SK-N-SH (cell line): ENCODE results near the gene PLCH1. TPM values are rescaled to one million over a fixed set of nuclear protein-coding genes. Genes with fewer than 3 reads are reported as not detected.

Experiments used
- CTCF ChIA-PET: fragments of 300-600, 350-600 bp; formaldehyde crosslinking; extraction: SDS; loops from one replicate; lab custom pipeline; 2021; lab: Yijun Ruan, JAX
- POLR2A ChIA-PET: fragments of 350-600 bp; sonication (Branson Sonifier 250); formaldehyde crosslinking; extraction: SDS; loops from one replicate; lab custom pipeline; 2020; ENCODE audit warnings: antibody characterized with exemption, inconsistent platforms; lab: Yijun Ruan, JAX
- DNase-seq: peaks from one replicate; pipeline ENCODE4 v3.0.0; 2012
- H2AFZ ChIP-seq: fragments of 200-600 bp; sonication (generic); 2 replicates; pipeline ENCODE4 v1.8.1; 2016; ENCODE audit warnings: antibody characterized with exemption, mild to moderate bottlenecking, low read depth
- H3F3A ChIP-seq: fragments of 200-600 bp; sonication (generic); replicated peaks from 2 replicates; pipeline ENCODE3; 2016; ENCODE audit warnings: antibody characterized with exemption, mild to moderate bottlenecking; ENCODE audit not compliant: insufficient read depth
- H3K27ac ChIP-seq, 2 experiments: fragments of 200-500 bp in 1 of 2; fragments of 200-600 bp in 1 of 2; sonication (Bioruptor generic) in 1 of 2; sonication (generic), shearing (Covaris generic) in 1 of 2; 2 replicates each; pipeline versions ENCODE4 v1.5.1 to v1.6.1; 2014 to 2016; ENCODE audit warnings: low read depth in 2 of 2, inconsistent platforms in 1 of 2, low read length in 1 of 2, mild to moderate bottlenecking in 1 of 2, mixed read lengths in 1 of 2
- H3K27me3 ChIP-seq: fragments of 200-600 bp; sonication (generic), shearing (Covaris generic); 2 replicates; pipeline ENCODE4 v1.6.1; 2016; ENCODE audit warnings: mixed run types; ENCODE audit not compliant: insufficient read depth
- H3K36me3 ChIP-seq, 2 experiments: fragments of 200-500 bp in 1 of 2; fragments of 200-600 bp in 1 of 2; sonication (Bioruptor generic) in 1 of 2; sonication (generic) in 1 of 2; replicated peaks in 1 of 2; 2 replicates each; pipeline versions ENCODE3 to v1.5.1; 2014 to 2016; ENCODE audit warnings: low read length in 1 of 2, mild to moderate bottlenecking in 1 of 2; ENCODE audit not compliant: insufficient read depth in 2 of 2, control insufficient read depth in 1 of 2
- H3K4me1 ChIP-seq, 2 experiments: fragments of 200-500 bp in 1 of 2; fragments of 200-600 bp in 1 of 2; sonication (Bioruptor generic) in 1 of 2; sonication (generic), shearing (Covaris generic) in 1 of 2; 2 replicates each; pipeline versions ENCODE4 v1.5.1 to v1.6.1; 2014 to 2016; ENCODE audit warnings: low read depth in 1 of 2, low read length in 1 of 2, mixed run types in 1 of 2; ENCODE audit not compliant: insufficient read depth in 2 of 2, control insufficient read depth in 1 of 2
- H3K4me2 ChIP-seq: fragments of 200-600 bp; sonication (generic), shearing (Covaris generic); 2 replicates; pipeline ENCODE4 v1.6.1; 2017; ENCODE audit warnings: mixed run types
- H3K4me3 ChIP-seq, 2 experiments: fragments of 200-500 bp in 1 of 2; fragments of 200-600 bp in 1 of 2; sonication (Bioruptor generic) in 1 of 2; sonication (generic), shearing (Covaris generic) in 1 of 2; 2 replicates each; pipeline versions ENCODE4 v1.5.1 to v1.8.1; 2014 to 2016; ENCODE audit warnings: low read depth in 2 of 2, inconsistent platforms in 1 of 2, low read length in 1 of 2, mild to moderate bottlenecking in 1 of 2, mixed read lengths in 1 of 2, moderate library complexity in 1 of 2
- H3K79me2 ChIP-seq: fragments of 200-600 bp; sonication (generic); 2 replicates; pipeline ENCODE4 v1.8.1; 2017; ENCODE audit warnings: mild to moderate bottlenecking; ENCODE audit not compliant: insufficient read depth
- H3K9ac ChIP-seq: fragments of 200-600 bp; sonication (generic); 2 replicates; pipeline ENCODE4 v1.6.1; 2017; ENCODE audit warnings: mixed run types
- H3K9me2 ChIP-seq: fragments of 200-600 bp; sonication (generic); 2 replicates; pipeline ENCODE4 v1.6.1; 2017; ENCODE audit warnings: mixed run types
- H3K9me3 ChIP-seq: fragments of 200-600 bp; sonication (generic); 2 replicates; pipeline ENCODE4 v1.6.1; 2017; ENCODE audit warnings: mixed run types, mild to moderate bottlenecking, moderate library complexity
- H4K20me1 ChIP-seq: fragments of 200-600 bp; sonication (generic); 2 replicates; pipeline ENCODE4 v1.6.1; 2017; ENCODE audit warnings: mild to moderate bottlenecking, mixed run types; ENCODE audit not compliant: insufficient read depth
- FOXJ3 ChIP-seq: sonication (generic); formaldehyde crosslinking; IDR thresholded peaks from 2 replicates; pipeline ENCODE4 v1.5.1; 2020; ENCODE audit warnings: mild to moderate bottlenecking, missing genetic modification reagents
- GABPA ChIP-seq: IDR thresholded peaks from 2 replicates; pipeline ENCODE4 v1.4.0; 2012; ENCODE audit warnings: low read depth, mild to moderate bottlenecking
- GATA2 ChIP-seq: sonication (generic); formaldehyde crosslinking; IDR thresholded peaks from 2 replicates; pipeline ENCODE4 v1.5.0; 2020; ENCODE audit warnings: mild to moderate bottlenecking, missing genetic modification reagents
- MXI1 ChIP-seq: IDR thresholded peaks from 2 replicates; pipeline ENCODE4 v1.6.1; 2012; ENCODE audit warnings: mild to moderate bottlenecking, low read depth, low read length, improper control_type of control experiment
- POLR2AphosphoS5 ChIP-seq: IDR thresholded peaks from 2 replicates; pipeline ENCODE4 v1.6.1; 2012; ENCODE audit warnings: low read depth, low read length
- RAD21 ChIP-seq: IDR thresholded peaks from 2 replicates; pipeline ENCODE4 v1.6.1; 2012; ENCODE audit warnings: mild to moderate bottlenecking, low read length
- RFX5 ChIP-seq: IDR thresholded peaks from 2 replicates; pipeline ENCODE4 v1.6.1; 2012; ENCODE audit warnings: mild to moderate bottlenecking, improper control_type of control experiment, low read length
- TCF12 ChIP-seq: IDR thresholded peaks from 2 replicates; pipeline ENCODE4 v1.4.0; 2012
- YY1 ChIP-seq: IDR thresholded peaks from 2 replicates; pipeline ENCODE4 v1.4.0; 2012; ENCODE audit warnings: low read depth, mild to moderate bottlenecking
- WGBS: methylation state at CpG from one replicate; pipeline ENCODE4 v1.1.6; 2017; ENCODE audit warnings: low lambda C conversion rate; 5-methylcytosine and 5-hydroxymethylcytosine counted together
- polyA plus RNA-seq, 3 experiments: library from polyadenylated mRNA; depleted of rRNA; stranded (reverse); fragments of >200 nt; gene quantifications; 2 replicates each; pipeline ENCODE4 v1.2.3, GENCODE V29; 2012
- TF ChIP-seq, protein P1 (sequence below): fragments of 150-350 bp; IDR thresholded peaks from 2 replicates; pipeline ENCODE4 v1.6.1; 2016; ENCODE audit warnings: mild to moderate bottlenecking, low read depth, low read length
- TF ChIP-seq, protein P2 (sequence below): IDR thresholded peaks from 2 replicates; pipeline ENCODE4 v1.6.1; 2012; ENCODE audit warnings: mild to moderate bottlenecking, low read depth, low read length, moderate library complexity
- TF ChIP-seq, protein P3 (sequence below): fragments of 200-600 bp; sonication (generic); IDR thresholded peaks from 2 replicates; pipeline ENCODE4 v1.6.1; 2017; ENCODE audit warnings: antibody characterized with exemption, mild to moderate bottlenecking, moderate library complexity

The PLCH1 gene
- polyA plus RNA-seq, 1 of the 3 experiments (the other 2 are of a cell fraction), result 0.26 TPM

DNA sequence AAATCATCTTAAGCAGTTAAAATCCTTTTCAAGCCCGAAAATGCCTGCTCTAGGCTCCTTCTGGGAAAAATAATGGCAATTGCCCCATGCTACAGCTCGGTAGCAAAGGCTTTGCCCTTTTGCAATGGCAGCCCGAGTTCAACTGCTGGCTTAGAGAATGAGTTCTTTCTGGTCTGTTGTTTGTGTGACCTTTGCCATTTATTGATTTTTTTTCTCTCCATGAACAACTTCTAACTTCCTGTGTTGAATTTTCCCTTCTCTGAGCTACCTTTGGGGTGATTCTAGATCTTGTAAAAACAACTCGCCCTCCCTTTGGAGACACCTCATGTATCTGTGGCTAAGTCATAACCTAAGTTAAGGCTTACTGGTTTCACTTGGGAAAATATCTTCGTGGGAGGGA is 139.3 kb downstream of the PLCH1 start:
- 42% methylated on average over 5 of the region's 5 CpGs for WGBS
- no peaks in the 10 kb centered on the region for H4K20me1 ChIP-seq
- H3K9me3 ChIP-seq, result no peaks in the 10 kb centered on the region
- H3F3A ChIP-seq, result no peaks in the 10 kb centered on the region
- CTCF ChIA-PET, result interaction anchor here (0.7 kb wide), 1 partner anchor 808 kb away, joined by 3 read pairs; no protein-coding TSS in a partner anchor
- TF ChIP-seq, protein P1, sequence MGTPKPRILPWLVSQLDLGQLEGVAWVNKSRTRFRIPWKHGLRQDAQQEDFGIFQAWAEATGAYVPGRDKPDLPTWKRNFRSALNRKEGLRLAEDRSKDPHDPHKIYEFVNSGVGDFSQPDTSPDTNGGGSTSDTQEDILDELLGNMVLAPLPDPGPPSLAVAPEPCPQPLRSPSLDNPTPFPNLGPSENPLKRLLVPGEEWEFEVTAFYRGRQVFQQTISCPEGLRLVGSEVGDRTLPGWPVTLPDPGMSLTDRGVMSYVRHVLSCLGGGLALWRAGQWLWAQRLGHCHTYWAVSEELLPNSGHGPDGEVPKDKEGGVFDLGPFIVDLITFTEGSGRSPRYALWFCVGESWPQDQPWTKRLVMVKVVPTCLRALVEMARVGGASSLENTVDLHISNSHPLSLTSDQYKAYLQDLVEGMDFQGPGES, result no peak
- no peak for TF ChIP-seq GABPA
- no peak for TF ChIP-seq POLR2AphosphoS5
- TF ChIP-seq, protein P2, sequence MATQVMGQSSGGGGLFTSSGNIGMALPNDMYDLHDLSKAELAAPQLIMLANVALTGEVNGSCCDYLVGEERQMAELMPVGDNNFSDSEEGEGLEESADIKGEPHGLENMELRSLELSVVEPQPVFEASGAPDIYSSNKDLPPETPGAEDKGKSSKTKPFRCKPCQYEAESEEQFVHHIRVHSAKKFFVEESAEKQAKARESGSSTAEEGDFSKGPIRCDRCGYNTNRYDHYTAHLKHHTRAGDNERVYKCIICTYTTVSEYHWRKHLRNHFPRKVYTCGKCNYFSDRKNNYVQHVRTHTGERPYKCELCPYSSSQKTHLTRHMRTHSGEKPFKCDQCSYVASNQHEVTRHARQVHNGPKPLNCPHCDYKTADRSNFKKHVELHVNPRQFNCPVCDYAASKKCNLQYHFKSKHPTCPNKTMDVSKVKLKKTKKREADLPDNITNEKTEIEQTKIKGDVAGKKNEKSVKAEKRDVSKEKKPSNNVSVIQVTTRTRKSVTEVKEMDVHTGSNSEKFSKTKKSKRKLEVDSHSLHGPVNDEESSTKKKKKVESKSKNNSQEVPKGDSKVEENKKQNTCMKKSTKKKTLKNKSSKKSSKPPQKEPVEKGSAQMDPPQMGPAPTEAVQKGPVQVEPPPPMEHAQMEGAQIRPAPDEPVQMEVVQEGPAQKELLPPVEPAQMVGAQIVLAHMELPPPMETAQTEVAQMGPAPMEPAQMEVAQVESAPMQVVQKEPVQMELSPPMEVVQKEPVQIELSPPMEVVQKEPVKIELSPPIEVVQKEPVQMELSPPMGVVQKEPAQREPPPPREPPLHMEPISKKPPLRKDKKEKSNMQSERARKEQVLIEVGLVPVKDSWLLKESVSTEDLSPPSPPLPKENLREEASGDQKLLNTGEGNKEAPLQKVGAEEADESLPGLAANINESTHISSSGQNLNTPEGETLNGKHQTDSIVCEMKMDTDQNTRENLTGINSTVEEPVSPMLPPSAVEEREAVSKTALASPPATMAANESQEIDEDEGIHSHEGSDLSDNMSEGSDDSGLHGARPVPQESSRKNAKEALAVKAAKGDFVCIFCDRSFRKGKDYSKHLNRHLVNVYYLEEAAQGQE, result no peak
- TF ChIP-seq, protein P3, sequence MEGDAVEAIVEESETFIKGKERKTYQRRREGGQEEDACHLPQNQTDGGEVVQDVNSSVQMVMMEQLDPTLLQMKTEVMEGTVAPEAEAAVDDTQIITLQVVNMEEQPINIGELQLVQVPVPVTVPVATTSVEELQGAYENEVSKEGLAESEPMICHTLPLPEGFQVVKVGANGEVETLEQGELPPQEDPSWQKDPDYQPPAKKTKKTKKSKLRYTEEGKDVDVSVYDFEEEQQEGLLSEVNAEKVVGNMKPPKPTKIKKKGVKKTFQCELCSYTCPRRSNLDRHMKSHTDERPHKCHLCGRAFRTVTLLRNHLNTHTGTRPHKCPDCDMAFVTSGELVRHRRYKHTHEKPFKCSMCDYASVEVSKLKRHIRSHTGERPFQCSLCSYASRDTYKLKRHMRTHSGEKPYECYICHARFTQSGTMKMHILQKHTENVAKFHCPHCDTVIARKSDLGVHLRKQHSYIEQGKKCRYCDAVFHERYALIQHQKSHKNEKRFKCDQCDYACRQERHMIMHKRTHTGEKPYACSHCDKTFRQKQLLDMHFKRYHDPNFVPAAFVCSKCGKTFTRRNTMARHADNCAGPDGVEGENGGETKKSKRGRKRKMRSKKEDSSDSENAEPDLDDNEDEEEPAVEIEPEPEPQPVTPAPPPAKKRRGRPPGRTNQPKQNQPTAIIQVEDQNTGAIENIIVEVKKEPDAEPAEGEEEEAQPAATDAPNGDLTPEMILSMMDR, result no peak
- no peak for TF ChIP-seq MXI1
- no peak for TF ChIP-seq FOXJ3
- no peak for TF ChIP-seq TCF12
- no peak overlapping the region for H3K27ac ChIP-seq
- no peak overlapping the region for H3K4me2 ChIP-seq
- peaks cover 0 to 6% of the 10 kb centered on the region in 2 experiments; a peak in 1 of 4 replicates for H3K4me1 ChIP-seq
- no peaks in the 10 kb centered on the region for H3K9me2 ChIP-seq
- no peak for DNase-seq
- H3K9ac ChIP-seq, result no peak overlapping the region
- no peaks in the 10 kb centered on the region for H3K27me3 ChIP-seq
- no peak overlapping the region for H3K4me3 ChIP-seq
- no peaks in the 10 kb centered on the region for H3K79me2 ChIP-seq
- no peak overlapping the region for H2AFZ ChIP-seq
- no peaks in the 10 kb centered on the region for H3K36me3 ChIP-seq
- POLR2A ChIA-PET, result no interaction called here

DNA sequence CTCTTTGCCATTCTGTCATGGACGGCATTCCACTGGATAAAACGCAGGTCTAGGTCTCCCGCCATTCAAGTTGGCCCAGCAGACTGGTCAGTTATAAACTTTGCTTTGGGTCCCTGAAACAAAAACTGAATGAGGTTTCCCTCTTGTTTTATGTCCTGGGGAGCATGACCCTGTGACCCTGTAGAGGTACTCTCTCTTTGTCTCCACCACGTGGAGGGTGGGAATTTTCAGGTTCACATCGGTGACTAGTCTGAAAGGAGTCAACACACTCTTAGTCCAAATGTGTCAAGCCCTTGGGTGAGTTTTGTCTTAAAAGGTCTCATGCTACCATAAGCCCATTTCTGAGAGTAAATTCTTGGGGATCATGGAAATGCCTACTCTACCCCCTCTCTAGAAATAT is 139.9 kb downstream of the PLCH1 start:
- no peak for TF ChIP-seq RFX5
- TF ChIP-seq, protein P1, result no peak
- no peak for TF ChIP-seq TCF12
- no peak for TF ChIP-seq RAD21
- TF ChIP-seq YY1, result no peak
- TF ChIP-seq GATA2 (CRISPR knock-in tag), result no peak
- Histone ChIP-seq H2AFZ (no peak overlapping the region), H3K4me3 (no peak overlapping the region), H3K4me2 (no peak overlapping the region), H4K20me1 (no peaks in the 10 kb centered on the region), H3K4me1 (peaks cover 0 to 6% of the 10 kb centered on the region in 2 experiments; a peak in 1 of 4 replicates), H3K9ac (no peak overlapping the region), H3K27ac (no peak overlapping the region; a peak in 1 of 4 replicates), H3K79me2 (no peaks in the 10 kb centered on the region), H3F3A (no peaks in the 10 kb centered on the region), H3K9me3 (no peaks in the 10 kb centered on the region), H3K27me3 (no peaks in the 10 kb centered on the region), H3K36me3 (no peaks in the 10 kb centered on the region), H3K9me2 (no peaks in the 10 kb centered on the region)
- CTCF ChIA-PET, result no interaction called here
- WGBS, result 64% methylated on average over 5 of the region's 5 CpGs
- DNase-seq, result no peak
- POLR2A ChIA-PET, result no interaction called here
